Kidney tubule cell (primary cell): Measurements from ENCODE around the gene STK32A.
A peak's percentile ranks its signal among the peaks of the same experiment; 100 is the strongest.
"Not testable (repeated sequence)": the region's sequence is repeated elsewhere in the genome, so short reads cannot be mapped to it uniquely, and the experiment has no call there.

ENCODE experiments used
- DNase-seq: peaks from one replicate; pipeline ENCODE4 v3.0.0-alpha.2; 2018; ENCODE audit warnings: low spot score

Gene STK32A

DNA sequence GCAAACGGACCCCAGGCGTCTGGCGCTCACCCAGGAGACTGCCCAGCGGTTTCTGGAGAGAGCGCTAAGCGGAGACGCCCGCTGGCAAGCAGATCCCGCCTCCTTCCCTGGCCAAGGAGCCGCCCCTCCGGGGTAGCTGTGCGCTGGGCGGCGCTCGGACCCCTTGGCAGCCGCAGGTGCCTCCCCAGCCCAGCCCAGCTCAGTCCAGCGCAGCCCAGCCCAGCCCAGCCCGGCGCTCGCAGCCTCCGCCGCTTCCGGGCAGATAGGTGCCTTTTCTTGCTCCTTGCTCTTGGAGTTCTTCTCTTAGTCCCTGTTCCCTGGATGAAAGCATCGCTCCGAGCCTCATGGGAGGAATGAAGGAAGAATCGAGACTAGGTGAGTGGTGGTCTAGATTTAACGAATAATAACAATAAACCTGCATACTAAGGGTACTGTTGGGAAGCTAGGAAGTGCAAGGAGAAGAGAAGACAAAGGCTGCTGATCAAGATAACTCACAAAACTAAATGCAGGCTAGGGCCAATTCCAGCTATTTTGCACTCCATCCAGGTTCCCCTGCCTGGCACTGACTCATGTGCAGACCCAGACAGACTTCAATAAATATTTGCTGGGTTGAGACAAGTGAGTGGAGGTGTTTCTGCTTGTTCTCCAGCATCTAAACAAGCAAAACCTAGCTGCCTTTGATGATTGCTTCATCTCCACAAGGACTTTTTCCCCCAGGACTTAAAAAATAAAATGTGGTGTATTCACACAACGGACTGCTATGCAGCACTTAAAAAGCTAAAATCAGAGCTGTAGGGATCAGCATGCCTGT lies at the start of gene STK32A:
TSS of gene STK32A (plus strand) at position 202 of the 811 bp plus-strand sequence. CDS start 4,609 bp downstream, outside the sequence.
- DNase-seq, result peak; percentile 83

DNA sequence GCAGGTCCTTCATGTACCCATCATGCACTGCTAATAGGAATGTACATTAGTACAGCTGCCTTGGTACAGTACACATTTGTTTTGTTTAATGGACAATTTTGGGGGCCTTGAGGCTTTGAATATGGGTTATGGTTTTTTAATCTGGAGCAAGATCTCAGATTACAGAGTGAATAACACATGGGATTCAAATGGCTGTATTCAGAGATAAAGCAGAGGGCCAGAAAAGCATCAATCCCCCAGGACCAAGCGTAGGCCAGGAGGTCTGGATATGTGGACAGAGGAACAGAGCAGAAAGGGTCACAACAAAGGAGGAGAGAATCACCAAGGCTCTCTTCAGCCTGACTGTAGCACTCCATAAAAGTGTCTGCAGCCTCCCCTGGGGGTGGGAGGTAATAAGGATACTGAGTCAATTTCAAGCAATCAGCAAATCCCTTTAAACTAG lies 47.7 kb upstream of the STK32A start:
- no peak for DNase-seq

DNA sequence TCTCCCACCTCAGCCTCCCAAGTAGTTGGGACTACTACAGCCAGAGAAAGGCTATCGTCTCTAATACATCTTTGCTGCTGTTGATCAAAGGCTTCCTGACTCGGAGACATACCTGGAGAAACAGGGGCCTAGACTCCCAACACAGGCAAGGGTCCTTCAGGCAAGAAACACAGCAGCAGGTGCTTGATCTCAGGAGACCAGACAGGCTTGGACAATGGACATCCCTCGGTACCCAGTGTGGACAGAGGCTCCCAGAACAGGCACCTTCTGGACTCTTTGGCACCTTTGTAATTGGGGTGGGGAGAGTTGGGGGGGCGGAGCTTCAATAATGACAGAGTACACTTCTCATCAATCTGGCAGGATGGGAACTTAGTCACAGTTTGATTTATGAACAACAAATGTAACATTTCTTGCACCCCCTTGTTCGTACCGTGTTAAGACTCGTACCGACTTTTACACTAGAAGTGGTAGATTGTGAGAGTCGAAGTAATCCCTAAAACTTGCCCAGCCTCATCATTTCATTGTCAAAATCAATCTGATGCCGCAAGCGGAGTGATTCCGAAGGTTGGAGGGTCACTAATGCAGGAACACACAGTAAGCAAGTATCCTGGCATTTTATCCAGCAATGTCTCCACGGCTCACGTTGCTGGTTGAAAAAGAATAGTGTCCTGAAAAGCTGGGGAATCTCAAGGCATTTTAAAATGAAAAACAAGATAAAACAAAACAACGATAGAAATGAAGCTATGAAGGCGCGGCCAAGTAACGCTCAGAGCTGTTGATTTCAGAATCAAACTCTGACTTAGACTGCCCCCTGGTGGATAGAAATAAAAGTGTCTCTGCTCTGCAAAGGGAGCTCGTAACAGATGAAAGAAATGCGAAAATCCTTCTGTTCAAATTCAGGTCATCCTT lies 46.4 kb upstream of the STK32A start:
- peak; percentile 75 for DNase-seq

DNA sequence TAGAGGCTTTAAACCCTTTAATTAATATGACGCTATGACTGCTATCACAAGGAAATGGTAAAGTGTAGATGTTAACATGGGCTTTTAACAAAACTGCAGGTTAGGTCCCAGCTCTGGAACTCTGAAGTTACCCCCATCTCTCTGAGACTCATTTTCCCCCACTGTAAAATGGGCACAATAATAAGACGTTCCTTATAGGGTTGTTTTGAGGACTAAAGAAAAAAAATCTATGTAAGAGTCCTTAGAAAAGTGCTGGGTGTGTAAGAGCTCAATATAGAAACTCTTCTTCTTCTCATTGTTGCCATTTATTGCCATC lies 45.8 kb upstream of the STK32A start:
- DNase-seq, result no peak

DNA sequence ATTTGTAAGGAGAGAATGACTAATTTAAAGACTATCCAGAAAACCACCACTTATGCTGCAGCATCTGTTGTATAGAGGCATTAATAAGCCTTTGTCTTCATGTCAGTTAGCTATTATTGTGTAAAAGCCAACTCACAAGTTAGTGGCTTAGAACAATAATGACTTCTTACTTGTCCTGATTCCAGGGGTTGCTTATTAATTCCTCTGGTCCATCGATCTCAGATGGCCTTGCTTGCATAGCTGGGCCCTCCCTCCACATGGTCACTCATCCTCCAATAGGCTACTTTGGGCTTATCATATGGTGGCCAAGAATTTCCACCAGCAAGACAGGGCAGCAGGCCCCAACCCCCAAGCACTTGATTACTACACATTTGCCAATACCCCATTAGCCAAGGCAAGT lies 44.5 kb upstream of the STK32A start:
- peak; percentile 88 for DNase-seq

DNA sequence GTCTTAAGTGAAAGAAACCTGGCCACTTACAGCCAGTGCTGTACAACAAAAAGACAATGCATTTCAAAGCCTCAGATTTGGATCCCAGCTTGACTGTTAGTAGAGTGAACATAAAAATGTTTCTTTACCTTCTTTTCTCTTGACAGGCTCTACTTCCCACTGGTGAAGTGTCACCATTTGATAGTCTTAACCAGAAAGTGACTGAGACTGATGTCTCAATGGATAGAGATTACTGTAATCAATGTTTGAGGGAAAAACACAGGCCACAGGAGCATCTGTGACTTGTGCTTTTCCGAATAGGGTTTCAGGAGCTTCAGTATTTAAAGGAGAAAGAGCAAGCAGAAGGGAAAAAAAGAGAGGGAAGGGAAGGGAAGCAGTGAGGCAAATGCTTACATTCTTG lies 41.7 kb upstream of the STK32A start:
- no peak for DNase-seq

DNA sequence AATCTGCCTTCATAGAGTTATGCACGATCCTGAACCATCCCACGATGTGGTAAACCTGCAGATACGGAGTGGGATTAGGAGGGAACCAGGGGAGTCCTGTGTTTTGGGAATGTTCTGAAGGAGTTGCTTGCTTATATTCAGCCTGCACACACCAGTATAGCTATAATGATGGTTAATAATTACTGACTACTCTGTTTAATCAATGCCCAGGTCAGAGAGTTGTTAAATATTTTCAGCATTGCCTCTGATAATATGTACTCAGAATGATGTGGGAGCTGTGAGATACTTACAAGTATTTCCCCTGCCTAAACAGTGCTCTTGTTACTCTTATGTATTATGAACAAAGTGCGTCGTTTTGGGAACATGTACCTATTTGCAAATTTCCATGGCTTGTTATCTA lies 34.8 kb upstream of the STK32A start:
- peak; percentile 35 for DNase-seq

DNA sequence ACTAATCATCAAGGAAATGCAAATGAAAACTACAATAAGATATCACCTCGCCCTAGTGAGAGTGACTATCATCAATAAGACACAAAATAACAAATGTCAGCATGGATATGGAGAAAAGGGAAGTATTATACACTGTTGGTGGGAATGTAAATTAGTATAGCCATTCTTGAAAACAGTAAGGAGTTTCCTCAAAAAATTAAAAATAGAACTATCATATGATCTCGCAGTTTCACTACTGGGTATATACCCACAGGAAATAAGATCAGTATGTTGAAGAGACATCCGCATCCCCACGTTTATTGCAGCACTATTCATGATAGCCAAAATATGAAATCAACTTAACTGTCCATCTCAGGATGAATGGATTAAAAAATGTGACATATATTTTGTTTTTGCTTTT lies 31.6 kb upstream of the STK32A start:
- no peak for DNase-seq

DNA sequence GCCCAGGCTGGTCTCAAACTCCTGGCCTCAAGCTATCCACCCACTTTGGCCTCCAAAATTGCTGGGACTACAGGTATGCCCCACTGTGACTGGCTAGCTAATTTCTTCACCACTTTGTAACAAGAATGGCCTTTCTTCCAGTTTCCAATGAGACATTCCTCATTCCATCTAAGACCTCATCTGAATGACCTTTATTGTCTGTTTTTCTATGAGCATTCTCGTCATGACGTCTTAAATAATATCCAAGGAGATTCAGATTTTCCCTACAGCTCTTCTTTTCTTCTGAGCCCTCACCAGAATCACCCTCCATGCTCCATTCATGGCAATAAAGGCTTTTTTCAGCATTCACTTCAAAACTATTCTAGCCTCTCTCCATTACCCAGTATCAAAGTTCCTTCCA lies 30.2 kb upstream of the STK32A start:
- DNase-seq, result no peak

DNA sequence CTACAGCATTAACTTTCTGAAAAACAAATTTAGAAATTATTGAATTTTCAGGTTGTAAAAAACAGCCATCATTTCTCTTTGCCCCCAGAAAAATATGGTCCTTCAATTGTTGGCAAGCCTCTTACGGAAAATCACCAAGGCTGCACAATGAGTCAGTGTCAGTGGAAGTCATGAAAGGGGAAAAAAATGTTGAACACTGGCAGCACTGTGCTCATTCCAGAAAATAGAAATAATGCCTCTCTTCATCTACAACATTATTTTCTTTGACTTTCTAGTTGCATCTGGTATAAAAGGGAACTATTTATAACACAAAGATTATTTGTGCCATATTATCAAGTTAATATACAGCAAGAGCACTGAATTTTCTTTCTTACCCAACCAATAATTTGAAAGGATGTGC lies 26.7 kb upstream of the STK32A start:
- no peak for DNase-seq

DNA sequence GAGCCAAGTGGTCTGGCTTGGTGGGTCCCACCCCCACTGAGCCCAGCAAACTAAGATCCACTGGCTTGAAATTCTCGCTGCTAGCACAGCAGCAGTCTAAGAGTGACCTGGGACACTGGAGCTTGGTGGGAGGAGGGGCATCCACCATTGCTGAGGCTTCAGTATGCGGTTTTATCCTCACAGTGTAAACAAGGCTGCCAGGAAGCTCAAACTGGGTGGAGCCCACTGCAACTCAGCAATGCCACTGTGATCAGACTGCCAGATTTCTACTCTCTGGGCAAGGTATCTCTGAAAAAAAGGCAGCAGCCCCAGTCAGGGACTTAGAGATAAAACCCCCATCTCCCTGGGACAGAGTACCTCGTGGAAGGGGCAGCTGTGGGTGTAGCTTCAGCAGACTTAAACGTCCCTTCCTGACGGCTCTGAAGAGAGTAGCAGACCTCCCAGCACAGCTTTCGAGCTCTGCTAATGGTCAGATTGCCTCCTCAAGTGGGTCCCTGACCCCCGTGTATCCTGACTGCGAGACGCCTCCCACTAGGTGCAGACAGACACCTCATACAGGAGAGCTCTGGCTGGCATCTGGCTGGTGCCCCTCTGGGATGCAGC lies 18.2 kb upstream of the STK32A start:
- peak; percentile 6 for DNase-seq

DNA sequence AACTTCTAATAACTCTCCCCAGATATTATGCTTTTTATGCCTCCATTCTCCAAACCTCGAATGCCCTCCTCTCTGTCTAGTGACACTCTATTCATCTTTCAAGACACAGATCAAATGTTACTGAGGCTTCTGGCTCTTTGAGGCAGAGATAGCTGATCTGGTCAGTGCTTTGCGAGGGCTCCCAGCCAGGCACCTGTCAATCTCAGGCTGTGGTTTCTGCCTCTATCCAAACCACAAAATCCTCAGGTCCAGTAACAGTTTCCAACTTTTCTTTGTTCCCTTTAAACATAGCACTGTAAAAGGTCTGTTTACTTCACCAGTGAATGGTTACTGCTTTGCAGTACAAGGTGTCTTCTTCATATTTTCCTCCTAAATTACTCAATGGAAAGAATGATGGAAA lies 11.5 kb upstream of the STK32A start:
- DNase-seq, result peak; percentile 22

DNA sequence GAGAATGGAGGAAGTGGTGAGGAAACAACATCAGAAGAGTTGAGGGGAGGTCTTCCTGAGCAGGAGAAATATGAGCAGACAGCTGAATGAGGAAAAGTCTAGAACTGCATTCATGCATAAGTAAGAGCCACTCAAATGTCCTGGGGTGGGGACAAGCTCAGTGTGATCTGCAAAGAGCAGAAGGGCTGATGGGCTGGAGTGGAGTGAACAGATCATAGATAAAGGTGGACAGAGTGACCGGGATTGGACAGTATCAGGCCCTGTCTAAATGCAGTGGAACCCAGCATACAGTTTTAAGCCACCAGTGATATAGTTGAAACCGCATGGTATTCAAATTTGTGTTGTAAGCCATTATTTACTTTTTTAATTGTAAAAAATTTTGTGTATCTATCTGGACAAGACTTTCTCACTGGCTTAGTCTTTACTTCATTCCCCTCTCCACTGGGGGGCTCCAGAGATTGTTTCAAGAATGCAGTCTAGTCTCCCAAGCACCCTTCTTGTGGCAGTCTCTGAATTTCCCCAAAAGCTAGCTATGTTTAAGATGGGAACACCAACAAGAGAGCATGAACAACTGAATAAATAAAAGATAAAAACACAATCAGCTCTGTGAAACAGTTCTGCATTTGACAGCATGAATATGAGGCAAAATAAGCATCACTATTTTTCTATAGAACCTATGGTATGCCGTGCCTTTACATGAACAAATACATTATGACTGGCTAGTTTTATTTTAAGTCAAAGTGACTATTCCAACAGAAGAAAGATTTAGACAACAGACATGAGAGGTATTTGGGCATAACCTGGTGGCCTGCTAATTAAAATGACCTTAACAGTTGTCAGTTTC lies 10.7 kb upstream of the STK32A start:
- peak; percentile 51 for DNase-seq

DNA sequence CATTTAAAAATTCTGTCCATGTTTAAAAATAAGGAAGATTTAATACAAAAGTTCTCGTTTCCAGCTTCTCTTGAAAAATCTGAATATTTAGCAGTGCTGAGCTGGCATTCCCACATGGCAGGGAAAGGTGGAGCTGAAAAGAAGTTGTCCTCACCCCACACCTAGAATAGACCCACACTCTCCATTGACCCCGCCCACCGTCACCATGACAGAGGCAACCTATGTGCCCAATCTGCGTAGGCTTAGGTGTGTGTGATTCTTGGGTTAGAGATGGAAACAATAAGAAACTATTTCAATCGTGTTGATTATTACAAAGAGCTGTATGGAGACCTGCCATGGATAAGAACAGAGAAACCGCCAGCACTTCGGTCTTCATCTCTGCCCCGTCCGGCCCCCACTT lies 8.9 kb upstream of the STK32A start:
- DNase-seq, result no peak

DNA sequence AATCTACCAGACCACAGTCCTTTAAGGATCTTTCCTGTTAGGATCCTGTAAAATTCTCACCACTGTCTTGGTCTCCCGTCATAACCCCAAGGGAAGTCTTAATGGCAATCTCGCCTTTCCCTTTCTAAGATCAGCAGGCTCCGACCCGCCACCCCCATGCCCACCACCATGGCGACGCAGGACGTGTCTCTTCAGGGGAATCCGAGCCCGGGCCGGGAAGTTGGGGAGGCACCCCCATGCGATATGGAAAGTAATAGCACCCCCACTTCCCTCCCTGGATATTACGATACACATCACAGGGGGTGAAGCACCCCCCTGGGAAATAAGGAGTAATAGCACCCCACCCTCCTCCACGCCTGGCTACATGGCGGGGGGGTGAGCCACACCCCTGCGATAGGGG lies 8.3 kb upstream of the STK32A start:
- no peak for DNase-seq

DNA sequence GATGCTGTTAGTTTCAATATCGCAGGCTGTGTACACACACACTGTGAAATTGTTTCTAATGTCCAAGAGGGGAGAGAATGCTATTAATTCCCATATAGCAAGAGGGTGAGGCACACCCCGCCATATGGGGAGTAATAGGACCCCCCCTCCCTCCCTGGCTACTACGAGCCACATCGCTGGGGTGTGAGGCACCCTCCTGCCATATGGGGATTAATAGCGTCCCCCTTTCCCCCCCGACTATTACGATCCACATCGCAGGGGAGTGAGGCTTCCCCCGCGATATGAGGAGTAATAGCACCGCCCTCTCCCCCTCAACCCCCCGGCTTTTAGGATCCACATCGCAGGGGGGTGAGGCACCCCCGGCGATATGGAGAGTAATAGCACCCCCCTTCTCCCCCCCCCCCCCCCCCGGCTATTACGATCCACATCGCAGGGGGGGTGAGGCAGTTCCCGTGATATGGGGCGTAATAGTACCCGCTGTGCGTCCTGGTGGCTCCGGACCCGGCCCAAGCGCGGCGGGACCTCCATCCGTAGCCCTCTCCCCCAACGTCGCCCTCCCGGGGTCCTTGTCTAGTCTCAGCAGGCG lies 494 bp upstream of the STK32A start:
- DNase-seq, result no peak

DNA sequence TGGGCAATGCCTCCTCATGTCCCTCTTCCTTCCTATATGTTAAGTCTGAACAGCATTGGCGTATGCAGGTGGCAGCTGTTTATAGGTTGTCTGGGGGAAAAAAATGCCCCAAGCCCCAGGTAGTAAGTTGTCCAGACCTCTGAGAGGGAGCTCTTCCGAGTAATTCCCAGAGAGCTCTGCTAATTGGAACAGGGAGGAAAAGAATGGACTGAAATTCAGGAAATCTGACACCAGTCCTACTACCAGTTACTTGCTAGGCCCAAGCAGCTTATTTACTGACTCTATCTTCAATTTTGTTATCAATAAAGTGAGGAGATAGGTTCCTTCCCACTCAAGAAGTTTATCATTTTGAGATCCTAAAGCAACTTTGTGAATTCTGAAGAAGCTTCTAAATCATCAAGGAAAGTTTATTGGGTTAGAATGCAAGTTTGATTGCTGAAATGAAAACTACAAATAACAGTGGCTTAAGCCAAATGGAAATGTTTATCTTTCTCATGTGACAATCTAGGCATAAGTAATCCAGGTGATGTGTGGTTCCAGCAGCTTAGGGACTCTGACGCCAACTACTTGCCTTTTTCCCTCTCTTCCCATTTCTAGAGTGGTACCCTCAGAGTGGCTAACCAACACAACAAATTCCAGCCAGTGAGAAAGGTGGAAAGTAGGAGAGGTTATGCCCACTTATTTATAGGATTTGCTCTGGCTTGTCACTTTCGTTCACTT lies 5.6 kb downstream of the STK32A start:
- no peak for DNase-seq

DNA sequence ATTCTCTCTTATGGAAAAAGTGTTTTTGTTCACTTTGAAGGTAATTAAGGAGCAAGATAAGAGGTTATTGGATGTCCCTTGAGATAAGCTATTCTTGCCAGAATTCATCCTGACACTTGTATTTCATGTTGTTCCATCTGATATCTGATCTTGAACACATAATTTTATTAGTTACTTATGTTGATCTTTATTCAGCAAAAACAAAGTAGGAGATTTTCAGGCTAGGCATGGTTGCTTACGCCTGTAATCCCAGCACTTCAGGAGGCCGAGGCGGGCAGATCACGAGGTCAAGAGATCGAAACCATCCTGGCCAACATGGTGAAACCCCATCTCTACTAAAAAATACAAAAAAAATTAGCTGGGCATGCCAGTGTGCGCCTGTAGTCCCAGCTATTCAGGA lies 8.4 kb downstream of the STK32A start:
- not testable (repeated sequence) for DNase-seq

DNA sequence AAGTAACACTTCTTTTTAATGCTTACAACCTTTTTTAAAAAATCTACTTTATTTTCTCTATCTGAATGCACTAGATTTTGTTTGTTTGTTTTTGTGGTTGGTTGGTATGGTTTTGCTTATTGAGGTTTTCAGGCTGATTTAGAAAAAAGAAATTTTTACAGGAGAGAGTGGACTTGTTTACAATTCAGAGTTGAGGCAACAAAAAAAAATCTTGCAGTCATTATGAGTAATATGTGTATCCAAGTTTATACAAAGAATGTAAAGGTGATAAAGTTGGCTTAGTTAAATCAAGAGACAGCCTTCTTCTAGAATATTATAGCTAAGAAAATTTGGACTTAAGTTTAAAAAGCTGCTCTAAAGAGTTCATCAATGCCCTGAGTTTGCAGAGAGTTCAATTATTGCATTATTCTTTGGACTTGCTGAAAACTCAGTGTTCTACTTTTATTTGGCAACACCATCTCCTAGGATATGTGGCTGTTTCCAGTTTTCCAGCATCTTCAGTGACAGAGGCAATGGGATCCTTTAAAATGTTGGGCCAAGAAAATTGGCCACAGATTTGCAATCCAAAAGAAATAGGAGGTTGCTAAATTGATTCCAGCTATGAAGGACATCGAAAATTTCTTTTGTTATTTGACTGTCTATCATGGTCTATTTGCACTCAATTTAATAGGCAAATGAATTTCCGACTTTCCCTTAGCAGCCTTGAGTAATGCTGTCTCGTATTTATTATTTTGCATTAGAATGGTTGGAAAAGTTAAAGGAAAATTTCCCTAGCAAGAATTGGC lies 10.7 kb downstream of the STK32A start:
- DNase-seq, result no peak

DNA sequence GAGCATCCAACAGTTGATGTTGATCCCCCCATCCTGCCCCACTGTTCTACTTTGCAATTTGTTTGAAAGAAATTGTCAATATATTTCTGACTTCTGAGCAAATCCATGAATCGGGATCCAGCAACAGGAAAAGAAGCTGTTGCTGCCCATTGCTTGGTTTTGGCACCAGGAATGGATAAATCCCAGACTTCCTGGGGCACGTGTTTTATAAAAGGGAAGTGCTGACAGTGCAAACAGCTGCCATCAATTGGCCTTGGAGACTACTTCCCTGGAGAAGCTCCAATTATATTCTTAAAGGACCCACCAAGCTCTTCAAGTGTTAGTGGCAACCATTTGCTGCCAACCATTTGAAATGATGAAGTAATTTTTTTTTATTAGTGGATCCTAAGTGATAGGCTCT lies 13.7 kb downstream of the STK32A start:
- no peak for DNase-seq
